ENCODE measurements around the gene PACS2. TPM values are rescaled to one million over a fixed set of nuclear protein-coding genes. Genes with fewer than 3 reads are reported as not detected.

Gene PACS2
- total and polyA plus RNA-seq, 4 donors = 37.9 to 87.2 (median 71.0) TPM

DNA sequence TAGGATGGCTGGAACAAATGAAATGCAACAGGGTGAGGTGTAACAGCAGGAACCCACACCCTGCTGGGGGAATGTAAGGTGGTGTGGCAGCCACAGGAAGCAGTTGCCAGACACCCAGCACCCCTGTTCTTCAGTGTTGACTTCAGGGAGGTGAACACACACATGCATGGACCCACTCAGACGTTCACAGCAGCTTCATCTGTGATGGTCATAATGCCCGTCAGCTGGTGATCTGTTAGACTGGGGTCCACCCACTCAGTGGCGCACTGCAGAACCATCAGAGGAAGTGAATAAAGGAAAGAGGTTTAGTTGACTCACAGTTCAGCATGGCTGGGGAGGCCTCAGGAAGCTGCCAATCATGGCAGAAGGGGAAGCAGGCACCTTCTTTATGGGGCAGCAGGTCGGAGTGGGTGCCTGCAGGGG lies 61.1 kb downstream of the PACS2 start:
- Histone ChIP-seq H3K9me3 (ENCODE audit: control insufficient read depth in 4 of 4, insufficient read depth in 3 of 4, low read length in 3 of 4) (no peaks in the 10 kb centered on the region), H3K36me3 (ENCODE audit: control insufficient read depth in 4 of 4, insufficient read depth in 4 of 4, low read length in 4 of 4) (peaks cover 0 to 7% (median 5%) of the 10 kb centered on the region in 4 donors), H3K27ac (ENCODE audit: low read depth in 1 of 2, low read length in 1 of 2) (no peak overlapping the region), H3K4me3 (no peak overlapping the region), H3K27me3 (ENCODE audit: control insufficient read depth in 3 of 3, insufficient read depth in 3 of 3, low read length in 2 of 3) (no peaks in the 10 kb centered on the region), H3K4me1 (ENCODE audit: control insufficient read depth in 5 of 5, insufficient read depth in 5 of 5, low read length in 5 of 5) (no peaks in the 10 kb centered on the region), H3K9ac (ENCODE audit: insufficient read depth in 1 of 2, low read length in 2 of 2) (no peak overlapping the region)
- ATAC-seq (ENCODE audit: insufficient read depth, low FRiP score) (no peak), DNase-seq (no peak)
- WGBS, 2 donors = 32 to 54% methylated on average over 4 of the region's 4 CpGs
- TF ChIP-seq, protein P1, sequence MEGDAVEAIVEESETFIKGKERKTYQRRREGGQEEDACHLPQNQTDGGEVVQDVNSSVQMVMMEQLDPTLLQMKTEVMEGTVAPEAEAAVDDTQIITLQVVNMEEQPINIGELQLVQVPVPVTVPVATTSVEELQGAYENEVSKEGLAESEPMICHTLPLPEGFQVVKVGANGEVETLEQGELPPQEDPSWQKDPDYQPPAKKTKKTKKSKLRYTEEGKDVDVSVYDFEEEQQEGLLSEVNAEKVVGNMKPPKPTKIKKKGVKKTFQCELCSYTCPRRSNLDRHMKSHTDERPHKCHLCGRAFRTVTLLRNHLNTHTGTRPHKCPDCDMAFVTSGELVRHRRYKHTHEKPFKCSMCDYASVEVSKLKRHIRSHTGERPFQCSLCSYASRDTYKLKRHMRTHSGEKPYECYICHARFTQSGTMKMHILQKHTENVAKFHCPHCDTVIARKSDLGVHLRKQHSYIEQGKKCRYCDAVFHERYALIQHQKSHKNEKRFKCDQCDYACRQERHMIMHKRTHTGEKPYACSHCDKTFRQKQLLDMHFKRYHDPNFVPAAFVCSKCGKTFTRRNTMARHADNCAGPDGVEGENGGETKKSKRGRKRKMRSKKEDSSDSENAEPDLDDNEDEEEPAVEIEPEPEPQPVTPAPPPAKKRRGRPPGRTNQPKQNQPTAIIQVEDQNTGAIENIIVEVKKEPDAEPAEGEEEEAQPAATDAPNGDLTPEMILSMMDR (IDR thresholded peaks at IDR 0.05; ENCODE audit: control extremely low read depth, extremely low read depth) = no peak

DNA sequence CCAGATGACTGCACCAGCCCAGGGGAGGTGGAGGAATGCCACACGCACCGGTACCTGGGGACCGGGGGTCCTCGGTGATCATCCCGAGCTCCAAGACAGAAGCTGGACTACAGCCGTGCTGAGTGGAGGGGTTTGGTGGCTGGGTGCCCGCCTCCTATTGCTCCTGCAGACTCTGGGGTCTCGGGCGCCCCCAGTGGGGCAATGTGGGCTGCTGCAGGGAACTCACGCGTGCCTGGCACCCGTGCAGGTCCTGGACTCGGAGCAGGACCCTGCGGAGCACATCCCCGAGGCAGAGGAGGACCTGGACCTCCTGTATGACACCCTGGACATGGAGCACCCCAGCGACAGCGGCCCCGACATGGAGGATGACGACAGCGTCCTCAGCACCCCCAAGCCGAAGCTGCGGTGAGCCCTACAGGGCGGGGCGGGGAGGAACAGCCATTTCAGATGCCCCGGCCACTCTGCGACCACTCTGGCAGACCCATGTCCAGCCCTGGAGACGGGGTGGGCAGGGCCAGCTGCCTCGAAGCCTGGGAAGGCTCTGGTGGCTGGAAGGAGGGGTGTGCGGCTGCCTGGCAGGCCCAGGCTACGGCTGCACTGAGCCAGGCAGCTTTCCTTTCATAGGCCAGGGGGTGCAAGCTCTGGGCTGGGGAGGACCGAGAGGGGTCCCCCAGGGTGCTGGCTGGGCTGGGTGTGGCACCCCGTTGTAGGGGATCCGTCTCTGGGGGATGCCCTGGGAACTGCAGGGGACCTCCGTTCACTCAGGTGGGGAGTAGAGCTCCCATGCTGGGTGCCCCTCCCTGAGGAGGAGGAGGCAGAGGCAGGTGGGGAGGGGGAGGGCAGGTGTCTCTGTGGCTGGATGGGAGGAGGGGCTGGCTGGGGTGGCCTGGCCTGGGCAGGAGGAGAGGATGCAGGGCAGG lies 62.2 kb downstream of the PACS2 start:
- no peak overlapping the region for H3K9ac ChIP-seq (ENCODE audit: insufficient read depth in 1 of 2, low read length in 2 of 2)
- TF ChIP-seq, protein P1 (IDR thresholded peaks at IDR 0.05; ENCODE audit: control extremely low read depth, extremely low read depth) = no peak
- H3K9me3 ChIP-seq (ENCODE audit: control insufficient read depth in 4 of 4, insufficient read depth in 3 of 4, low read length in 3 of 4) = no peaks in the 10 kb centered on the region
- H3K27me3 ChIP-seq (ENCODE audit: control insufficient read depth in 3 of 3, insufficient read depth in 3 of 3, low read length in 2 of 3) = no peaks in the 10 kb centered on the region
- no peaks in the 10 kb centered on the region for H3K4me1 ChIP-seq (ENCODE audit: control insufficient read depth in 5 of 5, insufficient read depth in 5 of 5, low read length in 5 of 5)
- no peak overlapping the region for H3K27ac ChIP-seq (ENCODE audit: low read depth in 1 of 2, low read length in 1 of 2)
- H3K4me3 ChIP-seq = no peak overlapping the region
- WGBS, 2 donors = 88 to 94% methylated on average over 31 to 34 of the region's 34 CpGs
- ATAC-seq (ENCODE audit: insufficient read depth, low FRiP score) (no peak), DNase-seq (no peak)
- peaks cover 0 to 16% (median 5%) of the 10 kb centered on the region in 4 donors for H3K36me3 ChIP-seq (ENCODE audit: control insufficient read depth in 4 of 4, insufficient read depth in 4 of 4, low read length in 4 of 4)

DNA sequence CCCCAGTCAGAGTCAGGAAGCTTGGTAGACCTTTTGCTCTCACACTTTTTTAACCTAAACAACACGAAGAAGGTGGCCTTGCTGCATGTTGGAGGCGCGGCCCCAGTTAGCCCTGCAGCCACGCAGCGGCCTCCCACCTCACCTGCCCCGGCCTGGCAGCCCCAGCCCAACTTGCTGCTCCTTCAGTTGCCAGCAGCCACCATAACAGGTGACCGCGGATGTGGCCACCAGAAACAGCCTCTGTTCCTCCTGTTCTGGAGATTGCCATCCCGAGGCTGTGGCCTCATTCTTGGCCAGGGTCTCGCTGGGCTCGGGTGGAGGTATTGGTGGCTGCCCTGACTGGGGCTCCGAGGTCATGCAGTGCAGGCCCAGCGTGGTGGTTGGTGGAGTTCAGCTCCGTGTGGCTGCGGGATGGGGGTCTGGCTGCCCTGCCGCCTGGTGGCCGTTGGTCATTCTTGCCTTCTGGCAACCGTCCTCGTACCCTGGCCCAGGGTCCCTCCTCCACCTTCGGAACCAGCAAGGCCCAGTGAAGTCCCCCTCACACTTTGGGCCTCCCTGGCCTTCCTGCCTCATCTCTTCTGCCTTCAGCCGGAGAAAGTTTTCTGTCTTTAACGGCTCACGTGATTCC lies 63.1 kb downstream of the PACS2 start:
- DNase-seq = no peak
- no peaks in the 10 kb centered on the region for H3K9me3 ChIP-seq (ENCODE audit: control insufficient read depth in 4 of 4, insufficient read depth in 3 of 4, low read length in 3 of 4)

More for the DNA sequence above, 63.1 kb downstream of the PACS2 start:
- H3K4me3 ChIP-seq = no peak overlapping the region
- peaks cover 0 to 22% (median 5%) of the 10 kb centered on the region in 4 donors for H3K36me3 ChIP-seq (ENCODE audit: control insufficient read depth in 4 of 4, insufficient read depth in 4 of 4, low read length in 4 of 4)
- TF ChIP-seq, protein P1 (IDR thresholded peaks at IDR 0.05; ENCODE audit: control extremely low read depth, extremely low read depth) = no peak
- 91 to 92% methylated on average over 23 of the region's 23 CpGs for WGBS, 2 donors
- H3K4me1 ChIP-seq (ENCODE audit: control insufficient read depth in 5 of 5, insufficient read depth in 5 of 5, low read length in 5 of 5) = no peaks in the 10 kb centered on the region
- H3K27me3 ChIP-seq (ENCODE audit: control insufficient read depth in 3 of 3, insufficient read depth in 3 of 3, low read length in 2 of 3) = no peaks in the 10 kb centered on the region
- H3K27ac ChIP-seq (ENCODE audit: low read depth in 1 of 2, low read length in 1 of 2) = no peak overlapping the region
- ATAC-seq (ENCODE audit: insufficient read depth, low FRiP score) = no peak
- no peak overlapping the region for H3K9ac ChIP-seq (ENCODE audit: insufficient read depth in 1 of 2, low read length in 2 of 2)
